Chondrocyte (in vitro differentiated cells): ENCODE data around the gene ABHD11. TPM values are rescaled to one million over a fixed set of nuclear protein-coding genes. Genes with fewer than 3 reads are reported as not detected.

Experiments used
- DNase-seq: peaks from one replicate; pipeline ENCODE4 v3.0.0; 2021; ENCODE audit warnings: mixed read lengths, low spot score
- H3K27ac Mint-ChIP-seq: one replicate; pipeline ENCODE4 v1.8.0; 2021; ENCODE audit warnings: mild to moderate bottlenecking, moderate library complexity, mixed read lengths; ENCODE audit not compliant: unreplicated experiment
- H3K27me3 Mint-ChIP-seq: 2 replicates; pipeline ENCODE4 v1.8.0; 2021; ENCODE audit warnings: low read depth, mixed read lengths
- H3K36me3 Mint-ChIP-seq: 2 replicates; pipeline ENCODE4 v1.8.0; 2021; ENCODE audit warnings: low read depth, mixed read lengths
- H3K4me1 Mint-ChIP-seq: 2 replicates; pipeline ENCODE4 v1.8.0; 2021; ENCODE audit warnings: low read depth, mild to moderate bottlenecking, mixed read lengths
- H3K4me3 Mint-ChIP-seq: one replicate; pipeline ENCODE4 v1.8.0; 2021; ENCODE audit warnings: mild to moderate bottlenecking, moderate library complexity, mixed read lengths; ENCODE audit not compliant: unreplicated experiment
- H3K9me3 Mint-ChIP-seq: 2 replicates; pipeline ENCODE4 v1.8.0; 2021; ENCODE audit warnings: low read depth, mixed read lengths
- CTCF ChIP-seq: fragments of 200-600 bp; sonication (generic); IDR thresholded peaks from 2 replicates; pipeline ENCODE4 v1.5.0; 2021; ENCODE audit warnings: antibody characterized with exemption, mild to moderate bottlenecking, moderate library complexity
- total RNA-seq: library from RNA; stranded (reverse); gene quantifications from 3 replicates; pipeline ENCODE4 v1.2.1, GENCODE V29; 2021

The ABHD11 gene
- total RNA-seq, 1 donor from 2014 or later: 11.2 TPM

GRCh38 chr7:73741600-73741999, 3.0 kb upstream of the ABHD11 start:
- no peak for DNase-seq
- H3K9me3 Mint-ChIP-seq: no peaks in the 10 kb centered on the region
- no peak overlapping the region for H3K4me3 Mint-ChIP-seq
- peaks cover 3% of the 10 kb centered on the region for H3K36me3 Mint-ChIP-seq
- no peak overlapping the region for H3K27ac Mint-ChIP-seq
- peaks cover 24% of the 10 kb centered on the region for H3K4me1 Mint-ChIP-seq
- H3K27me3 Mint-ChIP-seq: no peaks in the 10 kb centered on the region
- no peak for TF ChIP-seq CTCF

- H3K27me3 Mint-ChIP-seq: no peaks in the 10 kb centered on the region
- H3K4me3 Mint-ChIP-seq: no peak overlapping the region
- no peak overlapping the region for H3K27ac Mint-ChIP-seq
- peaks cover 2% of the 10 kb centered on the region for H3K36me3 Mint-ChIP-seq
- H3K9me3 Mint-ChIP-seq: no peaks in the 10 kb centered on the region
- no peak for TF ChIP-seq CTCF
- no peak for DNase-seq
- H3K4me1 Mint-ChIP-seq: peaks cover 24% of the 10 kb centered on the region
Measured at GRCh38 chr7:73740771-73741170, 2.2 kb upstream of the ABHD11 start.

DNA sequence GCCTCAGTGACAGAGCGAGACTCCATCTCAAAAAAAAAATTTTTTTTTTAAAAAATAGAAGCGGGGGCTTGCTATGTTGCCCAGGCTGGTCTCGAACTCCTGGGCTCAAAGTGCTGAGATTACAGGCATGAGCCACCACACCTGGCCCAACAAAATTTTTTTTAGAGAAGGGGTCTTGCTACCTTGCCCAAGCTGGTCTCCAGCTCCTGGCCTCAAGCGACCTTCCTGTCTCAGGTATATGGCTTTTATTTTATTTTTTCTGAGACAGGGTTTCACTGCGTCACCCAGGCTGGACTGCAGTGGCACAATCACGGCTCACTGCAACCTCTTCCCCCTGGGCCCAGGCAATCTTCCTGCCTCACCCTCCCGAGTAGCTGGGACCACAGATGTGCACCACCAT, 1.6 kb upstream of the ABHD11 start:
- Mint-ChIP-seq H3K27me3 (no peaks in the 10 kb centered on the region), H3K4me3 (no peak overlapping the region), H3K9me3 (no peaks in the 10 kb centered on the region), H3K4me1 (peaks cover 25% of the 10 kb centered on the region), H3K36me3 (peaks cover 2% of the 10 kb centered on the region), H3K27ac (no peak overlapping the region)
- TF ChIP-seq CTCF: no peak
- no peak for DNase-seq

DNA sequence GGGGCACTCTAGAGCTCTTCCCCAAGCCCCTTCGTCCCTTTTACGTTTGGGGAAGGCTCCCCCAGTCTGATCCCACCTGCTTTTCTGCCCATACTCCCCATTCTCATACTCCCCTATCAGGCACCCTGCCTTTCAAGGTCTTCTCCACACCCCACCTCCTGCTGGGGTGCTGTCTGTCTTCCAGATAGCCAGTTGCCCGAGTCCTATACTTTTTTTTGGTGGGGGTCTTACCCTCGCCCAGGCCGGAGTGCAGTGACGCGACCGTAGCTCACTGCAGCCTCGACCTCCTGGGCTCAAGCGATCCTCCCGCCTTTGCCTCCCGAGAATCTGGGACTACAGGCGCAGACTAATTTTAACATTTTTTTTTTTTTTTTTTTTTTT, 775 bp upstream of the ABHD11 start:
- Mint-ChIP-seq H3K4me1 (peaks cover 32% of the 10 kb centered on the region), H3K36me3 (peaks cover 2% of the 10 kb centered on the region), H3K9me3 (no peaks in the 10 kb centered on the region), H3K27me3 (no peaks in the 10 kb centered on the region), H3K27ac (peak overlapping the region; percentile 23), H3K4me3 (peak overlapping the region; percentile 93)
- no peak for DNase-seq
- TF ChIP-seq CTCF: no peak

- H3K9me3 Mint-ChIP-seq: no peaks in the 10 kb centered on the region
- peak overlapping the region; percentile 93 for H3K4me3 Mint-ChIP-seq
- peaks cover 2% of the 10 kb centered on the region for H3K36me3 Mint-ChIP-seq
- TF ChIP-seq CTCF: no peak
- peak overlapping the region; percentile 96 for H3K27ac Mint-ChIP-seq
- no peak for DNase-seq
- no peaks in the 10 kb centered on the region for H3K27me3 Mint-ChIP-seq
- peaks cover 30% of the 10 kb centered on the region for H3K4me1 Mint-ChIP-seq
Measured at GRCh38 chr7:73738220-73738611, 386 bp downstream of the ABHD11 start.
